H1 (cell line): ENCODE results near the gene MBTPS1. TPM values are rescaled to one million over a fixed set of nuclear protein-coding genes. Genes with fewer than 3 reads are reported as not detected.

ENCODE experiments used
- CTCF ChIA-PET: fragments of 300-600 bp; sonication (Branson Sonifier 250); formaldehyde crosslinking; loops from one replicate; lab custom pipeline; 2021; ENCODE audit not compliant: partially characterized antibody; lab: Charles Lee
- POLR2A ChIA-PET: fragments of 300-600 bp; sonication (Branson Sonifier 250); formaldehyde crosslinking; loops from one replicate; lab custom pipeline; 2021; ENCODE audit warnings: inconsistent platforms; ENCODE audit not compliant: partially characterized antibody; lab: Charles Lee
- DNase-seq, 2 experiments: peaks; one replicate each; pipeline versions ENCODE4 v3.0.0 to v3.0.0-alpha.2; 2010 to 2022; ENCODE audit warnings: low spot score in 2 of 2, low read depth in 1 of 2, mixed read lengths in 1 of 2
- FAIRE-seq: peaks from 2 replicates; lab custom pipeline; 2011; peaks lifted over from hg19 to GRCh38; lab: Jason Lieb, UNC
- H2AFZ ChIP-seq: 2 replicates; pipeline ENCODE4 v1.8.1; 2012; ENCODE audit warnings: low read length, inconsistent platforms
- H2AK5ac ChIP-seq: 2 replicates; pipeline ENCODE4 v1.6.1; 2013; ENCODE audit warnings: low read depth, low read length
- H2BK120ac ChIP-seq: replicated peaks from 2 replicates; pipeline ENCODE3; 2013; ENCODE audit warnings: low read depth, low read length, inconsistent platforms
- H2BK12ac ChIP-seq: 2 replicates; pipeline ENCODE4 v1.6.1; 2013; ENCODE audit warnings: low read depth, low read length
- H2BK15ac ChIP-seq: 2 replicates; pipeline ENCODE4 v1.6.1; 2013; ENCODE audit warnings: low read length
- H2BK20ac ChIP-seq: 2 replicates; pipeline ENCODE4 v1.6.1; 2013; ENCODE audit warnings: low read length
- H2BK5ac ChIP-seq: 2 replicates; pipeline ENCODE4 v1.6.1; 2013; ENCODE audit warnings: low read depth, low read length
- H3K14ac ChIP-seq: 2 replicates; pipeline ENCODE4 v1.6.1; 2013; ENCODE audit warnings: inconsistent platforms; ENCODE audit not compliant: insufficient read length
- H3K18ac ChIP-seq: 2 replicates; pipeline ENCODE4 v1.6.1; 2013; ENCODE audit warnings: low read length; ENCODE audit errors: extremely low read depth
- H3K23ac ChIP-seq: 2 replicates; pipeline ENCODE4 v1.6.1; 2013; ENCODE audit warnings: inconsistent platforms; ENCODE audit not compliant: insufficient read length
- H3K23me2 ChIP-seq: 2 replicates; pipeline ENCODE4 v1.6.1; 2013; ENCODE audit warnings: low read depth, low read length
- H3K27ac ChIP-seq: 2 replicates; pipeline ENCODE4 v1.6.1; 2011; ENCODE audit warnings: low read depth, low read length, inconsistent platforms
- H3K27me3 ChIP-seq, 4 experiments: replicated peaks in 1 of 4; 1 replicate in 1 of 4; 2 replicates in 3 of 4; pipeline versions ENCODE4 v1.6.1 to v1.8.1; 2011 to 2013; ENCODE audit warnings: low read length in 3 of 4, mild to moderate bottlenecking in 3 of 4, inconsistent platforms in 2 of 4, mixed read lengths in 2 of 4, moderate library complexity in 1 of 4; ENCODE audit not compliant: control insufficient read depth in 3 of 4, insufficient read depth in 3 of 4; ENCODE audit errors: extremely low read depth in 1 of 4
- H3K36me3 ChIP-seq, 4 experiments: 2 replicates each; pipeline versions ENCODE4 v1.6.1 to v1.8.1; 2011 to 2013; ENCODE audit warnings: mild to moderate bottlenecking in 4 of 4, low read length in 3 of 4, moderate library complexity in 2 of 4, control low read depth in 1 of 4, inconsistent platforms in 1 of 4; ENCODE audit not compliant: insufficient read depth in 4 of 4, control insufficient read depth in 2 of 4
- H3K4ac ChIP-seq: replicated peaks from 2 replicates; pipeline ENCODE3; 2013; ENCODE audit warnings: low read length, low read depth, mixed read lengths, inconsistent platforms; ENCODE audit not compliant: insufficient read length
- H3K4me1 ChIP-seq, 4 experiments: replicated peaks in 1 of 4; 1 replicate in 1 of 4; 2 replicates in 3 of 4; pipeline versions ENCODE4 v1.6.1 to v1.8.1; 2011 to 2013; ENCODE audit warnings: low read length in 3 of 4, inconsistent platforms in 2 of 4, mixed read lengths in 1 of 4; ENCODE audit not compliant: insufficient read depth in 4 of 4, control insufficient read depth in 3 of 4
- H3K4me2 ChIP-seq, 2 experiments: 2 replicates each; pipeline versions ENCODE4 v1.6.1 to v1.8.1; 2011 to 2013; ENCODE audit warnings: low read depth in 2 of 2, low read length in 2 of 2, control low read depth in 1 of 2, inconsistent platforms in 1 of 2, mild to moderate bottlenecking in 1 of 2; ENCODE audit not compliant: insufficient read depth in 1 of 2
- H3K4me3 ChIP-seq, 4 experiments: fragments of 200-600, 300-600 bp in 1 of 4; sonication (generic), shearing (Covaris generic), sonication (Bioruptor Twin) in 1 of 4; 2 replicates each; pipeline versions ENCODE4 v1.5.1 to v1.8.1; 2011 to 2016; ENCODE audit warnings: low read length in 4 of 4, low read depth in 3 of 4, control low read depth in 2 of 4, inconsistent platforms in 2 of 4, mild to moderate bottlenecking in 2 of 4, mixed read lengths in 1 of 4, moderate library complexity in 1 of 4; ENCODE audit not compliant: insufficient read depth in 2 of 4; ENCODE audit errors: extremely low read depth in 1 of 4
- H3K56ac ChIP-seq: replicated peaks from 2 replicates; pipeline ENCODE3; 2013; ENCODE audit warnings: low read depth, mild to moderate bottlenecking, mixed read lengths, low read length, inconsistent platforms; ENCODE audit not compliant: insufficient read length
- H3K79me1 ChIP-seq: 2 replicates; pipeline ENCODE4 v1.6.1; 2013; ENCODE audit warnings: low read depth, low read length, control low read depth
- H3K79me2 ChIP-seq, 2 experiments: 2 replicates each; pipeline versions ENCODE4 v1.6.1 to v1.8.1; 2012 to 2013; ENCODE audit warnings: low read length in 2 of 2, mild to moderate bottlenecking in 2 of 2, inconsistent platforms in 1 of 2; ENCODE audit not compliant: insufficient read depth in 2 of 2, control insufficient read depth in 1 of 2
- H3K9ac ChIP-seq, 4 experiments: replicated peaks in 1 of 4; 1 replicate in 1 of 4; 2 replicates in 3 of 4; pipeline versions ENCODE4 v1.6.1 to v1.8.1; 2011 to 2013; ENCODE audit warnings: low read depth in 3 of 4, low read length in 3 of 4, control low read depth in 2 of 4, mild to moderate bottlenecking in 2 of 4, moderate library complexity in 2 of 4, inconsistent platforms in 1 of 4; ENCODE audit errors: extremely low read depth in 1 of 4
- H3K9me3 ChIP-seq, 2 experiments: 2 replicates each; pipeline versions ENCODE4 v1.6.1 to v1.8.1; 2012 to 2013; ENCODE audit warnings: mild to moderate bottlenecking in 2 of 2, moderate library complexity in 2 of 2, control low read depth in 1 of 2, inconsistent platforms in 1 of 2, low read depth in 1 of 2, low read length in 1 of 2, mixed read lengths in 1 of 2; ENCODE audit not compliant: insufficient read depth in 2 of 2
- H4K20me1 ChIP-seq, 2 experiments: replicated peaks in 1 of 2; 2 replicates each; pipeline versions ENCODE3 to v1.8.1; 2011 to 2013; ENCODE audit warnings: inconsistent platforms in 2 of 2, low read length in 2 of 2, mild to moderate bottlenecking in 1 of 2; ENCODE audit not compliant: insufficient read depth in 2 of 2, control insufficient read depth in 1 of 2
- H4K5ac ChIP-seq: 2 replicates; pipeline ENCODE4 v1.6.1; 2013; ENCODE audit warnings: low read length, low read depth, mixed read lengths, inconsistent platforms; ENCODE audit not compliant: insufficient read length
- H4K8ac ChIP-seq: 2 replicates; pipeline ENCODE4 v1.8.0; 2013; ENCODE audit warnings: mild to moderate bottlenecking, moderate library complexity, low read length, inconsistent platforms; ENCODE audit not compliant: insufficient read depth; ENCODE audit errors: extremely low read depth
- H4K91ac ChIP-seq: replicated peaks from 2 replicates; pipeline ENCODE3; 2013; ENCODE audit warnings: low read length, mixed read lengths, inconsistent platforms; ENCODE audit not compliant: insufficient read length
- BRCA1 ChIP-seq: IDR thresholded peaks from 2 replicates; pipeline ENCODE4 v1.6.1; 2012; ENCODE audit warnings: low read depth, low read length, improper control_type of control experiment
- CTCF ChIP-seq, 3 experiments: IDR thresholded peaks; 1 replicate in 2 of 3; 2 replicates in 1 of 3; pipeline versions ENCODE4 v1.5.1 to v1.6.1; 2011; ENCODE audit warnings: low read length in 3 of 3, mild to moderate bottlenecking in 3 of 3, inconsistent platforms in 2 of 3, low read depth in 1 of 3, moderate library complexity in 1 of 3; ENCODE audit not compliant: insufficient read depth in 1 of 3; ENCODE audit errors: control extremely low read depth in 1 of 3
- GTF2F1 ChIP-seq: IDR thresholded peaks from 2 replicates; pipeline ENCODE4 v1.6.1; 2012; ENCODE audit warnings: low read depth, low read length, improper control_type of control experiment, borderline replicate concordance
- HDAC2 ChIP-seq, 2 experiments: fragments of 300-600 bp in 1 of 2; sonication (generic) in 1 of 2; IDR thresholded peaks; 2 replicates each; pipeline ENCODE4 v1.6.1; 2011 to 2012; ENCODE audit warnings: low read depth in 2 of 2, low read length in 2 of 2, mild to moderate bottlenecking in 2 of 2, moderate library complexity in 2 of 2, borderline replicate concordance in 1 of 2, inconsistent platforms in 1 of 2
- POLR2A ChIP-seq, 2 experiments: IDR thresholded peaks; 1 replicate in 1 of 2; 2 replicates in 1 of 2; pipeline ENCODE4 v1.6.1; 2011; ENCODE audit warnings: low read depth in 2 of 2, low read length in 2 of 2, mild to moderate bottlenecking in 2 of 2; ENCODE audit errors: control extremely low read depth in 1 of 2
- POLR2AphosphoS5 ChIP-seq: IDR thresholded peaks from 2 replicates; pipeline ENCODE4 v1.6.1; 2011; ENCODE audit warnings: low read depth, low read length
- RAD21 ChIP-seq, 2 experiments: IDR thresholded peaks in 1 of 2; conservative IDR thresholded peaks in 1 of 2; 2 replicates each; pipeline ENCODE4 v1.6.1; 2011; ENCODE audit warnings: low read depth in 2 of 2, low read length in 2 of 2, improper control_type of control experiment in 1 of 2, inconsistent platforms in 1 of 2, mild to moderate bottlenecking in 1 of 2, moderate library complexity in 1 of 2
- RFX5 ChIP-seq: IDR thresholded peaks from 2 replicates; pipeline ENCODE4 v1.6.1; 2011; ENCODE audit warnings: low read depth, low read length, improper control_type of control experiment, borderline replicate concordance
- SRF ChIP-seq: IDR thresholded peaks from 2 replicates; pipeline ENCODE4 v1.6.1; 2011; ENCODE audit warnings: mild to moderate bottlenecking, low read depth, low read length, moderate library complexity
- SUZ12 ChIP-seq: fragments of 200-600 bp; sonication (generic); IDR thresholded peaks from 2 replicates; pipeline ENCODE4 v1.6.1; 2012; ENCODE audit warnings: mild to moderate bottlenecking, inconsistent platforms, low read length, moderate library complexity, mixed read lengths
- TBP ChIP-seq: IDR thresholded peaks from 2 replicates; pipeline ENCODE4 v1.6.1; 2011; ENCODE audit warnings: low read depth, low read length, improper control_type of control experiment
- WGBS, 2 experiments: shearing (Covaris generic) in 1 of 2; methylation state at CpG; one replicate each; pipeline versions ENCODE4 v1.1.6 to v1.1.7; 2013 to 2015; ENCODE audit warnings: low lambda C conversion rate in 2 of 2, mixed read lengths in 2 of 2, inconsistent platforms in 1 of 2, low coverage in 1 of 2, missing lambda C conversion rate in 1 of 2; ENCODE audit not compliant: insufficient replicate concordance in 2 of 2, insufficient coverage in 1 of 2, insufficient read length in 1 of 2; ENCODE audit errors: extremely low coverage in 1 of 2, missing lambda C conversion rate in 1 of 2; 5-methylcytosine and 5-hydroxymethylcytosine counted together
- polyA plus RNA-seq, 7 experiments: library from polyadenylated mRNA; depleted of rRNA in 3 of 7; stranded (reverse) in 5 of 7; unstranded in 2 of 7; fragments of >200 nt in 5 of 7; fragments of 200-250 nt in 2 of 7; gene quantifications; 1 replicate in 5 of 7; 2 replicates in 1 of 7; 4 replicates in 1 of 7; pipeline versions ENCODE4 v1.2.1 to v1.2.3, GENCODE V29; 2011 to 2013; ENCODE audit warnings: missing spikeins in 2 of 7, mixed read lengths in 2 of 7
- total RNA-seq: library from RNA; stranded (reverse); fragmentation: NEBNext Ultra II Directional; extraction: Animal tissue kit (Norgen Biotek cat#: 25700); gene quantifications from 2 replicates; pipeline ENCODE4 v1.2.1, GENCODE V29; 2021

The MBTPS1 gene
- total and polyA plus RNA-seq, 2 of the 8 experiments (the other 6 are each of a cell fraction or from before 2014, with no cell fraction given) = 30.6 to 53.3 TPM

- H3K23me2 ChIP-seq = no peaks in the 10 kb centered on the region
- H3K27ac ChIP-seq = no peak overlapping the region
- FAIRE-seq (no peak), DNase-seq (no peak)
- H3K4ac ChIP-seq = no peak overlapping the region
- H4K20me1 ChIP-seq = peaks cover 2 to 4% of the 10 kb centered on the region in 2 experiments
- no peaks in the 10 kb centered on the region for H3K4me1 ChIP-seq
- no peak overlapping the region for H2BK15ac ChIP-seq
- H2AFZ ChIP-seq = no peak overlapping the region
- WGBS, 2 experiments = 92% methylated on average over 8 of the region's 8 CpGs; no CpG with 5 or more reads in 1 of the 2 experiments
- peaks cover 10 to 48% (median 32%) of the 10 kb centered on the region in 4 experiments; a peak in 7 of 8 replicates for H3K36me3 ChIP-seq
- no peaks in the 10 kb centered on the region for H3K79me2 ChIP-seq
- H3K4me2 ChIP-seq = no peak overlapping the region
- no peak overlapping the region for H3K18ac ChIP-seq
- ChIA-PET CTCF (interaction anchor here (0.5 to 21.4 kb wide), 11 partner anchors 13 to 156 kb away, joined by 3 to 366 read pairs (median 5); partner anchors contain the start of genes OSGIN1 and SLC38A8), POLR2A (interaction anchor here (1.4 kb wide), 1 partner anchor 10 kb away, joined by 3 read pairs; no protein-coding TSS in a partner anchor)
- no peak overlapping the region for H2BK5ac ChIP-seq
- H3K27me3 ChIP-seq = no peaks in the 10 kb centered on the region
- H4K5ac ChIP-seq = no peak overlapping the region
- H3K9ac ChIP-seq = no peak overlapping the region
- no peak overlapping the region for H4K8ac ChIP-seq
- H3K14ac ChIP-seq = no peak overlapping the region
- no peak overlapping the region for H3K23ac ChIP-seq
- H3K9me3 ChIP-seq = no peaks in the 10 kb centered on the region
- H2BK12ac ChIP-seq = no peak overlapping the region
- H3K56ac ChIP-seq = no peak overlapping the region
- no peaks in the 10 kb centered on the region; the same call in 1 of the 2 replicates for H3K79me1 ChIP-seq
- H2AK5ac ChIP-seq = no peak overlapping the region
- no peak overlapping the region for H4K91ac ChIP-seq
- H3K4me3 ChIP-seq = no peak overlapping the region
- no peak overlapping the region for H2BK20ac ChIP-seq
- H2BK120ac ChIP-seq = no peak overlapping the region
- TF ChIP-seq RAD21 (IDR thresholded peaks at IDR 0.05 in 1 of 2, conservative IDR thresholded peaks at IDR 0.05 in 1 of 2; ENCODE audit: low read depth in 2 of 2, low read length in 2 of 2) (no peak), SRF (no peak), SUZ12 (no peak), HDAC2 (IDR thresholded peaks at IDR 0.05; ENCODE audit: borderline replicate concordance in 1 of 2, low read depth in 2 of 2, low read length in 2 of 2) (no peak), POLR2A (IDR thresholded peaks at IDR 0.05; ENCODE audit: control extremely low read depth in 1 of 2, low read depth in 2 of 2, low read length in 2 of 2) (no peak), GTF2F1 (no peak), TBP (no peak), RFX5 (no peak), POLR2AphosphoS5 (no peak), BRCA1 (no peak), CTCF (IDR thresholded peaks at IDR 0.05; ENCODE audit: control extremely low read depth in 1 of 3, insufficient read depth in 1 of 3, low read depth in 1 of 3, low read length in 3 of 3) (no peak)
Measured at GRCh38 chr16:84068041-84068440, 48.7 kb downstream of the MBTPS1 start.
